GM18526 (cell line): ENCODE data around the gene STARD8.

Experiments
- POLR2A ChIP-seq: IDR thresholded peaks from 3 replicates; pipeline ENCODE4 v1.6.1; 2011; ENCODE audit not compliant: insufficient read length; ENCODE audit errors: extremely low read depth

The STARD8 gene

DNA sequence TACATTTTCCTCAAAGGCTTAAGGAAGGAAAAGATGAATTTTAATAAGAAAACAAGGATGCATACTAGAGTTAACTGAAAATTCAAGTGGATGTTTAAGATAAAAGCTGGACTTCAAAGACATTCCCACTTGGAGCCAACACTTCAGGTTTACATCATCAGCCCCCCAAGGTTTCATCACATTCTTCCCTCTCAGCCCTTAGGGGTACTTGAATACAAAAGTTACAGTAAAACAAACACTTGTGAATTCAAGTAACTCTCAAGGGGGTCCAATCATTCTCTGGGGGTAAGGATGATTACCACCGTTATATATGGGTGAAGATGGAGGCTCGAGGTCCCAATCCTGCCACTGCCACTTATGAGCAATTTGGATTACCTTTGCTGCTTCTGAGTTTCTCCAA is 36.1 kb downstream of the STARD8 start:
- no peak for TF ChIP-seq POLR2A

DNA sequence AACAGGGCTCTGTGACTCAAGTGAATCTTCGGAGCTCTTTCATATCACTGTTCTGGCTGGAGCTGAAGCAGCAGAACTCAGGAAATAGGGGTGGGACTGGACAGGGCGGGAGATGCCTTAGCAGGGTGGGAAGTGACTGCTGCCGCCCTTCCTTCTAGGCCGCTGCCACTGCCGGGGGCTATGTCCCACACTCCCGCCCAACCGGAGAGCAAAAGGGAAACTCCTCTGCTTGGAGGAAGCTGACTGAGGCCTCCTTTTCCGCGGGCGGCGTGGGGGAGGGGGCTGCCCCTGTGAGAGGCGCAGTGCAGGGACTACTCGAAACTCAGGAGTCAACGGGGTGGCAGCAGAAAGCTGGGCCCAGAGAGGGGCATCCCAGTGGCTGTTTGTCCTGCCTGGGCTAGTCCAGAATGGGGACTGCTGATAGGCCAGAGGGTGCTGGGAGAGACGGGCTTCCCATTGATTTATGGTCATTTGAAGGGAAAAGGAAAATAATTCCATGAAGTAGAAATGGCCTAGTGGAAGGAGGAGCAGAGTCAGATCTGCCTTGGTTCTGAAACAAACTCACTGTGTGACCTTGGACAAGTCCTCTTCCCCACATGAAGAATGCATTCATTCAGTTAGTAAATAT is 36.9 kb downstream of the STARD8 start:
- TF ChIP-seq POLR2A = no peak

DNA sequence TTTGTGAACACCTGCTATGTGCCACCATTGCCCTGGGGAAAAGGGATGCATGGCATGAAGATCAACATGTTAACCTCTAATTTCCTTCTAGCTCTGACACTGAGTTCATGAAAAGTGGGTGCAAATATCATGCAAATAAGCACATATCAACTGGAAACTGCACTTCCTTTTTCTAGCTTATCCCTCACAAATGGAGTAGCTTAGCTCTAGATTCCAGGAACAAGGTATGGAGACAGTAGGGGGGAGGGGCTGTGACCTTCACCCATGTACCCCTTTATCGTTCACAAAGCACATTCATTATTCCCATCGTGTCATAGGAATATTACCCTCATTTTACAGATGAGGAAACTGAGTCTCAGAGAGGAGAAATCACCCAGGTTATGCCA is 37.4 kb downstream of the STARD8 start:
- no peak for TF ChIP-seq POLR2A

DNA sequence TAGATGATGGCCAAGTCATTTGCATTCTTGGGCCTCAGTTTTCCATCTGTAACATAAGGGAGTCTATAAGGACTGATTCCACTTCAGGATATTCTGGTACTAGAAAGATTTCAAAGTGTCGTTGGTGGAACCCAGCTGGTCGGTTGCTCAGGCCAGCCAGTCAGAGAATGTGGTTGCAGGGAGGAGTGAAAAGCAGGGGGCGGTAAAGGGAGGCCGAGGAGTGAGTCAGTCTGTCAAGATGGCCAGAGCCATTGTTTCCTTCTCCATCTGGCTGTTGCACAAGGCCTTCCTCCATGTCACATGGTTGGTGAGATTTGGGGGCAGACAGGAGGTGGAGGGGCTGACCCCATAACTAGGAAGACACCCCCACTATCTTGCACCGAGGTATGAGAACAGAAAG is 38.2 kb downstream of the STARD8 start:
- no peak for TF ChIP-seq POLR2A

DNA sequence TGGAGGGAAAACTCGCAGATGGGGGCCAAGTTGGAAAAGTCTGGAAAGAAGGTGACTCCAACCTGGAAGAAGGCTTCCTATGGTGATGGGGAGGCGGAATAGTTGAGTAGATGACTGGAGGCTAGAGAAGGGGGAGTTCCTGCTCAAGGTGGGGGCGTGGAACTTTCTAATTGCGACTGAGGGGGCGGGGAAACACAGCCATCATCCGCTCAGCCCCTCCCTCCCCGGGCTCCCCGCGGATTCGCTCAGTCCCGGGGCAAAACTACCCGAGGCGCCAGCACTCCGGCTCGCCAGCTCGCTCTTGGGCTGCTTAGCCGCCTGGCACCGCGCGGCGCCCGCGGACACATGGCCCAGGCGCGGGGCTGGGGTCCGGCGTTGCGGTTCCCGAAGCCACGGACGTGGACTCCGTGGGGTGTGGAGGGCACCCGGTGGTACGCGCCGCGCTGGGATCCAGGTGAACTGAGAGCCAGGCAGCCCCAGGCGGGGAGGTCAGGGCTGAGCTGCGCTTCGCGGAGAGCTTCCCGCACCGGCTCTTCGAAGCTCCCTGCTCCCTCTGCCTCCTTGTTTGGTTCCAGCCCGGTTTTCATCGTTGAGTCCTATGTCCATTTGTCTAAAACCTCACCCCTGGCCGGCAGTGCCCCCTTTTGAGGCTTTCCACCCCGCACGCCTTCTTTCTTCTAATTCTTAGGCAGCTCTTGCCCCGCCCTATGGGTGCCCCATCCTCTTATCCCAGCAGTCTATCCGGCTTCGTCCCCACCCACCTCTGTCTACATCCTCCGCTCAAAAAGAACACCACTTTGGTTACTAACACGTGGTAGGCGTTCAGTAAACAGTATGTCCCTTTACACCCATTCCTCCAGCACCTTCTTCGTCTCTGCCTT is 38.9 kb downstream of the STARD8 start:
- no peak for TF ChIP-seq POLR2A

DNA sequence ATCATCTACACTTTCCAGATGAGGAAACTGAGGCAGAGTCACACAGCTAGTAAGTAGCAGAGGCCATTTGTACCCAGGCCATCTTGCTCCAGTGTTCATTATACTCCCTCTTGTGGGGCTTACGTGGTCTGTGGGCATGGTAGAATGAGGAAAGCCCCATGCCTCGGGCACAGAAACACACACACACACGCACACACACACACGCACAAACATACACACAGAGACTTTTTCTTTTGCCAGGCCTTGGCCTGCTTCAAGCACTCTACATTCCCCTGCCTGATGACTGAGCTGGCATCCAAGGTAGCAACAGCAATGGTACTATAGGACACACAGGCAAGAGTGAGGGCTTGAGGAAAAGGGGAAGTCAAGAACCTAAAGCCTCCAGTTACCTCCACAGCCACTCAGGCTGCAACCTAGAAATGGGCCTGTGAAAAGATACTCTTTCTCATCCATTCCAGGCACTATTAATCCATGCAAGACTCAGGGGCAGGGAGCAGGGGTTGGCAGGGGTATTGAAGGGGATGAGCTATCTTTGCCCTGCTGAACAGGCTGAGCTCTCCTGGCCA is 43.6 kb downstream of the STARD8 start:
- TF ChIP-seq POLR2A = no peak

DNA sequence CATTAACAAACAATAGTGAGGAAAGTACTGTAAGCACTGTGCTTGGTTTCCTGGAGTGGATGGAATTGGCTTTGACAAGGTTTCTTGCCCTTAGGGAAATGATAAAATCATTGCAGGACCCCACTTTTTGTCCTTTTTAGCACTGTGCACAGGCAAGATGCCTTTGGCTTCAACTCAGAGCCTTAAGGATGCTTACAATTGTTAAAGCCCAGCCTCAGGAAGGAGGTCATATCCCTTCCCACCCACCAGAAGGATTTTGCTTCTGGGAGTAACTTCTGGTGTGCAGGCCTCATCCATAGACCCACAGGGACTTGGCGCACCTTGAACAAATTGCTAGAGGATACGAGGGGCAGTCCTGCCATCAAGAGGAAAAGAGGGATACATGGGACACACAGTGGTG is 44.5 kb downstream of the STARD8 start:
- TF ChIP-seq POLR2A = no peak

DNA sequence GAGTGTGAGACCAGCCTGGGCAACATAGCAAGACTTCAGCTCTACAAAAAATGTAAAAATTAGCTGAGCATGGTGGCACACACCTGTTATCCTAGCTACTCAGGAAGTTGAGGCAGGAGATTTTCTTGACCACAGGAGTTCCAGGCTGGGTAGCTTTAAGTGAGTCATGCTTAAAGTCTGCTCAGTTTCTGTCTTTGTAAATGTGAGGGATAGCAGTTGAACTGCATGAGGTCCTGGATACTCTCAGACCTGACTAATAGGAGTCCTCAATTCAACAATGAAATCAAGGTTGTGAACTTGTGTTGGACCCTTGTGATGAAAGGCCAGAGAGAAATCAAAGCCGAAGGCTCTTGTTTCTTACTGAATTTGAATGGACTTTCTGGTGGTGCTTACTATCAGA is 45.2 kb downstream of the STARD8 start:
- TF ChIP-seq POLR2A = no peak

DNA sequence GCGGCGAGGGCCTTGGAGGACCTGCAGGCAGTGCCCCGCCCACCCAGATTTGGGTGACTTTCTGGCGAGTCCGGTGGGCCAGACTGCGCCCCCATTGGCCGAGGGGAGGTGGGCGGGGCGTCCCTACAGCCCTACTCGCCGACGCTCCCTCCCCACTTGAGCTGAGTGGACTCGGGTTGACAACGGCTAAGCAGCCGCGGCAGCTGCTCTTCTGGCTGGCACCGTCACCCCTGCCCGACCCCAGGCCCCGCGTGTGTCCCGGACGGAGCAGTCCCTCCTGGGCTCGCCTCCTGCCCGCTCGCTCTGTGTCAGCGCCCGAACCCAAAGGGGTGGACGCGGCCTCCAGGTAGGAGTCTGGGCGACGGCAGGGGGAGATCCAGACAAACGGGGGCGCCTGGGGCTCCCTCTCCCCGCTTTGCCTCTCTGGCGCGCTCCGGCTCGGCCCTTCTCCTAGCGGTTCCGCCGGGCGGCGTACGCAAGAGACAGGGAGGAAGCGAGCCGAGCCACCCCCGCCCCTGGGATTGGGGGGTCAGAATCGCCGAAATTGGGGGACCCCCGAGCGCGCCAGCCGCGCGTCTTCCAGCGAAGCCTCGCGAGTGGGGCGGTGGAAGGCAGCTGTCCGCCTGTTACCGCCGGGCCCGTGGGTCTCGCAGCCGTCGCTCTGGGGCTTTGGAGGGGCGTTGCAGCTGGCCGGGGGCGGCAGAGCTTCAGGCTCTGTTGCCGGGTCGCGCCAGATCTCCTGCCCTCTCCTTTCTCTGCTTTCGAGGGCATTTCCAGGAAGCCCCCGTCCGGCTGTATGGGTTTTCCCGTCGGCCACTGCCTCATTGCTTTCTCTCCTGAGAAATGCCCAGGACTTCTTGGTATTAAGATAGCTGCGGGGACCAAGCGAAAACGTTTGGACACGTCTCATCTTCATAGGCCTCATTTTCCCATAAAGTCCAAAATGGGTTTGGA is 46.3 kb downstream of the STARD8 start:
- no peak for TF ChIP-seq POLR2A

DNA sequence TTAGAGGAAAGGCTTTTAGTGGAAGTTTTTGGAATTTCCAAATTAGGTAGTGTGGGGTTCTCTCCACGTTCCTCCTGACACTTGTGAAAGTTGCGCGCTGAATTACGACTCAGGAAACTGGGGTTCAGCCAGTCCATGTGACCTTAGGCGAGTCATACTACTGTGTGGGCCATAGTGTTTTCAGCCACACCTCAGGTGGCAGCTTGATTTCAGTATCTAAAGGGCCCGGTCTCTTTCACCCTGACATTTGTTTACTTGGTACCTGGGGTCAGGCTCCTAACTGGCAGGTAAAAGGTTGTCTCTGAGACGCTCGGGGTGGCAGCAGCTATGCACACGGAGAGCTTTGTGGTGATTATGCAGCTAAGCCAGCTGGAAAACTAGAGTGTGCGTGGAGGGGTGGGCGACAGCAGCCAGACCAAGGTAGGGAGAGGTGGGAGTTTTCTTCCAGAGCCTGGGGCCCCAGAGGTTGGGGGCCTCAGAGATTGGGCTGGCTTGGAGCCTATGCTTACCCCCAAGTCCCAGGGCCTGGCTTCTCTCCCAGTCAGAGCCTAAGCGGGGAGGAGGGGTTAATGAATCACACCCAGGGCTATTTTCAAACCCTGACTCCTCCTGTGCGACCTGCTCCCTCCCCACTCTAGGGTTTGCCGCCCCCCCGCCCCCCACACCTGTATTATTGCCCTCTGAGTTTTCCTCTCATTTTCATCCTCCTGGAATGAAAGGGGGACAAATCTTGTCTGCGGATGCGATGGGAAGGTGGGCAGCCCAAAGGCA is 47.2 kb downstream of the STARD8 start:
- TF ChIP-seq POLR2A = no peak

DNA sequence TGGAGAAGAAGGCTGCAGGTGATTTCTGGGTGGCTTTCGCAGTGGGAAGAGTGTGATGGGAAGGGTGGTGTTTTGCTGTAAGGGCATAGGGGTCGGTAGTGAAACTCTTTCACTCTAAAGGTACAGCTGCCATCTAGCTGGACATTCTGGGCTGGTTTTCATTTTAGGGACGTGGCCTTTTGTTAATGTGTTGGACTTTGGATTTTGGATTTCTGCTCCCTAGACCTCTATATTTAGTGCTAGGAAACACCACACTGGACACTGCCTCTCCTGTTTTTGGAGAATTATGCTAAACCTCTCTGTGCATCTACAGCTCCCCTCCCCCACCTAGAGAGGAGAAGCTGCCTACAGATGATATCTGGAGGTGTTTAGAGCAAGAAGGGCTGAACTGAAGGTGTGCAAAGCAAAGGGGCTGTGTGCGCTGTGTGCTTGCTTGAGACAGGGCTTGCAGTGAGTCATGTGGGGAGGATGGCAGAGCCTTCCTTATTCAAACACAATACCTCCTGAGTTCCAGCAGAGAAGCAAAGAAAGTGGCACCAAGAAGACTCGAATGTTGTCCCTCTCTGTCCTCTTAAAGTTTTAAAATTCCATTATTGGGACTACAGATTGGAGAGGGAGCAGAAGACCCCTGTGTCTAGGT is 47.9 kb downstream of the STARD8 start:
- no peak for TF ChIP-seq POLR2A

DNA sequence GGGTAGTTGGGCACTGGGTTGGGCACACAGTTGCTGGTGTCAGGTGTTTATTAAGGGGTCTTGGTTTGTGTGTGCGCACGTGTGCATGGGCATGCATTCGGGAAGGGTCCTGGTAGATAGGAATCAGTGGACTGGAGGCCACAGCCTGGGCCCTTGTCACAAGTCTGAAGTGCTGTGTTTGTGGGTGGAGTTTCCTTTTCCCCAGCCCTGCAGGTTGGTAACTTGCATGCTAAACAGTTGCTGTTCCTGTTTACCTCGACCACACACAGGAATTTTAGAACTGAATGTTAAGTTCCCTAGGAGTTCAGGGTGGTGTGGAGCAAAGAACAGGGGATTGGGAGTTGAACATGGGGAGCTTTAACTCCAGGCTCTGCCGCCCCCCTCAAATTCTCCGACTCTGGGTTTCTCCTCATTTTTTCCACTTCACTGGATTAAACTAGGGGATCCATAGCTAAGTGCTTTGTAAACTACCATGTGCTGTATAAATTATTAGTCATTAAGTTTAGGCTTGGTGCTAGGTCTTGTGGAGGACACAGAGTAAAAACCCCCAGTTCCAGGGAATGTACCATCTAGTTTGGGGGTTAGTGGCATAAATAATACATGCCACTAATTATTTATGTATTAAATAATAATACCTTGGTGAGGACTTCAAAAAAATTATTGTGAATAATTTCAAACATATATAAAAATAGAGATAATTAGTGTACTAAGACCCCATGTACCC is 49.0 kb downstream of the STARD8 start:
- TF ChIP-seq POLR2A = no peak

DNA sequence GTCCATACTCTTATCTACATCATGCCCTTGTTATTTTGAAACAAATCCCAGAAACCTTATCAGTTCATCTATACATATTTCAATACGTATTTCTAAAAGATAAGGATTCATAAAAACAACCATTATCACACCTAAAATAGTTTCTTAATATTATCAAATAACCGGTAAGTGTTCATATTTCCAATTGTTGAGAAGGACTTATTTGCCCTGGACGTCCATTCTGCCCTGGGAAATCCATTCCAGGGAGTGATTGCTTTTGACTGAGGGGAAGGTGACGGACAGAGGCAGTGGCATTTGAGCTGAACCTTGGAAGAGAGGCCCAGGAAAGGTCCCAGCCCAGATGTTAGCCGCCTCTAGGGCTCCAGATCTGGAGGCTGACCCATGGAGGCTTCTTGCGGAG is 49.6 kb downstream of the STARD8 start:
- no peak for TF ChIP-seq POLR2A
